HepG2 (cell line): ENCODE results near the gene PPM1H. TPM values are rescaled to one million over a fixed set of nuclear protein-coding genes. Genes with fewer than 3 reads are reported as not detected.

ENCODE experiments used
- ATAC-seq: fragments of 200-7000 bp; cut with Tn5 transposase; 3 replicates; pipeline ENCODE4 v1.9.1; 2020; ENCODE audit warnings: mild to moderate bottlenecking, moderate library complexity
- BruUV-seq: library from RNA; stranded (reverse); fragments of 400-500 nt; replicated peaks from 2 replicates; lab custom pipeline; 2021; lab: Mats Ljungman, UMichigan
- CTCF ChIA-PET: fragments of 300-600 bp; formaldehyde crosslinking; extraction: SDS; loops from one replicate; lab custom pipeline; 2021; ENCODE audit warnings: low total read pairs, inconsistent platforms, low intra/inter-chr PET ratio; lab: Yijun Ruan, JAX
- POLR2A ChIA-PET: fragments of 350-600 bp; sonication (Branson Sonifier 250); formaldehyde crosslinking; loops from one replicate; lab custom pipeline; 2020; ENCODE audit warnings: antibody characterized with exemption, inconsistent platforms; lab: Yijun Ruan, JAX
- DNase-seq: peaks from one replicate; pipeline ENCODE4 v3.0.0-alpha.2; 2015; ENCODE audit warnings: low spot score
- FAIRE-seq: peaks from 3 replicates; lab custom pipeline; 2011; peaks lifted over from hg19 to GRCh38; lab: Jason Lieb, UNC
- H2AFZ ChIP-seq: one replicate; pipeline ENCODE4 v1.6.1; 2011; ENCODE audit warnings: low read length, inconsistent platforms
- H3K27ac ChIP-seq: fragments of 300-600 bp; 3 replicates; pipeline ENCODE4 v1.8.0; 2011; ENCODE audit warnings: mixed run types, mild to moderate bottlenecking, mixed read lengths, low read length, inconsistent platforms; ENCODE audit not compliant: insufficient read depth; ENCODE audit errors: extremely low read length
- H3K27me3 ChIP-seq, 2 experiments: fragments of 200-600 bp in 1 of 2; 2 replicates in 1 of 2; 3 replicates in 1 of 2; pipeline versions ENCODE4 v1.6.0 to v1.8.0; 2011; ENCODE audit warnings: low read length in 2 of 2, mild to moderate bottlenecking in 2 of 2, moderate library complexity in 2 of 2, inconsistent platforms in 1 of 2; ENCODE audit not compliant: insufficient read depth in 2 of 2, control insufficient read depth in 1 of 2
- H3K36me3 ChIP-seq, 2 experiments: fragments of 200-600 bp in 1 of 2; replicated peaks in 1 of 2; 2 replicates in 1 of 2; 3 replicates in 1 of 2; pipeline versions ENCODE4 v1.5.1 to v1.8.0; 2011; ENCODE audit warnings: low read length in 2 of 2, inconsistent platforms in 1 of 2; ENCODE audit not compliant: insufficient read depth in 2 of 2, control insufficient read depth in 1 of 2
- H3K4me1 ChIP-seq: 2 replicates; pipeline ENCODE4 v1.5.1; 2012; ENCODE audit warnings: low read length, inconsistent platforms; ENCODE audit not compliant: insufficient read depth
- H3K4me2 ChIP-seq: 2 replicates; pipeline ENCODE4 v1.6.0; 2011; ENCODE audit warnings: low read depth, low read length, inconsistent platforms
- H3K4me3 ChIP-seq, 3 experiments: fragments of 200-600 bp in 1 of 3; sonication (generic), shearing (Covaris generic) in 1 of 3; replicated peaks in 1 of 3; 2 replicates each; pipeline ENCODE4 v1.5.1; 2011 to 2016; ENCODE audit warnings: low read length in 3 of 3, inconsistent platforms in 2 of 3, low read depth in 2 of 3, mild to moderate bottlenecking in 2 of 3, control low read depth in 1 of 3, mixed read lengths in 1 of 3; ENCODE audit not compliant: insufficient read depth in 1 of 3
- H3K79me2 ChIP-seq: one replicate; pipeline ENCODE4 v1.6.1; 2011; ENCODE audit warnings: low read length, inconsistent platforms; ENCODE audit not compliant: insufficient read depth
- H3K9ac ChIP-seq: 2 replicates; pipeline ENCODE4 v1.6.0; 2011; ENCODE audit warnings: mild to moderate bottlenecking, low read depth, low read length, inconsistent platforms; ENCODE audit not compliant: insufficient read depth
- H3K9me3 ChIP-seq: 2 replicates; pipeline ENCODE4 v1.5.1; 2012; ENCODE audit warnings: mild to moderate bottlenecking, low read length
- H4K20me1 ChIP-seq: 2 replicates; pipeline ENCODE4 v1.6.0; 2011; ENCODE audit warnings: inconsistent platforms, mild to moderate bottlenecking, low read length, moderate library complexity; ENCODE audit not compliant: insufficient read depth
- SCMH1 ChIP-seq: sonication (generic); formaldehyde crosslinking; IDR thresholded peaks from 2 replicates; pipeline ENCODE4 v1.9.0; 2021; ENCODE audit warnings: missing genetic modification reagents, mild to moderate bottlenecking, borderline replicate concordance
- SP4 ChIP-seq: sonication (generic); formaldehyde crosslinking; IDR thresholded peaks from 2 replicates; pipeline ENCODE4 v1.8.1; 2023; ENCODE audit warnings: mild to moderate bottlenecking, missing genetic modification reagents
- STAT5B ChIP-seq: sonication (generic); formaldehyde crosslinking; IDR thresholded peaks from 2 replicates; pipeline ENCODE4 v1.4.0; 2020; ENCODE audit warnings: missing genetic modification reagents
- STAT6 ChIP-seq: sonication (generic); formaldehyde crosslinking; IDR thresholded peaks from 2 replicates; pipeline ENCODE4 v1.4.0; 2020; ENCODE audit warnings: missing genetic modification reagents, mild to moderate bottlenecking, borderline replicate concordance
- ZBTB42 ChIP-seq: sonication (generic); formaldehyde crosslinking; IDR thresholded peaks from 2 replicates; pipeline ENCODE4 v1.5.0; 2020; ENCODE audit warnings: mild to moderate bottlenecking, missing genetic modification reagents
- ZNF232 ChIP-seq: sonication (generic); formaldehyde crosslinking; IDR thresholded peaks from 2 replicates; pipeline ENCODE4 v1.4.0; 2020; ENCODE audit warnings: missing genetic modification reagents, borderline replicate concordance
- ZNF333 ChIP-seq: sonication (generic); formaldehyde crosslinking; IDR thresholded peaks from 2 replicates; pipeline ENCODE4 v1.4.0; 2020; ENCODE audit warnings: mild to moderate bottlenecking, missing genetic modification reagents, borderline replicate concordance
- ZNF800 ChIP-seq: sonication (generic); formaldehyde crosslinking; IDR thresholded peaks from 2 replicates; pipeline ENCODE4 v1.4.0; 2020; ENCODE audit warnings: missing genetic modification reagents
- WGBS: methylation state at CpG from one replicate; pipeline ENCODE4 v1.1.6; 2017; ENCODE audit warnings: low lambda C conversion rate; 5-methylcytosine and 5-hydroxymethylcytosine counted together
- in situ Hi-C: cut with HindIII; loops from 2 replicates; pipeline ENCODE4 v1.10.0; 2017; ENCODE audit warnings: low pct_unique_long_range_greater_than_20kb; ENCODE audit not compliant: extremely low pct_ligation_motif_present
- intact Hi-C: fragments of 100-400 bp; cut with micrococcal nuclease; formaldehyde crosslinking; loops from one replicate; pipeline ENCODE4 v1.10.0; 2022; ENCODE audit not compliant: unreplicated experiment
- polyA plus RNA-seq, 8 experiments: library from polyadenylated mRNA; depleted of rRNA in 3 of 8; stranded (reverse) in 7 of 8; unstranded in 1 of 8; fragments of >200 nt; fragmentation: Illumina TruSeq in 4 of 8; extraction: Trizol in 4 of 8; gene quantifications; 2 replicates each; pipeline versions ENCODE4 v1.2.1 to v1.2.3, GENCODE V29; 2011 to 2016; ENCODE audit warnings: low read depth in 4 of 8, missing spikeins in 1 of 8, mixed read lengths in 1 of 8; ENCODE audit not compliant: insufficient read depth in 1 of 8
- total RNA-seq, 5 experiments: library from RNA; depleted of rRNA; stranded (reverse); fragments of >200 nt; fragmentation: Illumina TruSeq; extraction: Trizol; gene quantifications; 2 replicates each; pipeline ENCODE4 v1.2.3, GENCODE V29; 2016; ENCODE audit warnings: low read depth in 1 of 5

The PPM1H gene
- total and polyA plus RNA-seq, 2 of the 13 experiments (the other 11 are each of a cell fraction or from before 2014, with no cell fraction given): 29.1 to 38.1 TPM

GRCh38 chr12:62673028-62673815 lies 261.7 kb downstream of the PPM1H start:
- ChIA-PET POLR2A (no interaction called here), CTCF (no interaction called here)
- Histone ChIP-seq H3K79me2 (no peaks in the 10 kb centered on the region), H3K4me2 (no peak overlapping the region), H3K27ac (no peak overlapping the region), H3K9me3 (no peaks in the 10 kb centered on the region), H3K9ac (no peak overlapping the region), H3K4me3 (no peak overlapping the region), H3K36me3 (peaks cover 19 to 74% of the 10 kb centered on the region in 2 experiments), H3K27me3 (no peaks in the 10 kb centered on the region), H4K20me1 (no peaks in the 10 kb centered on the region), H3K4me1 (no peaks in the 10 kb centered on the region), H2AFZ (no peak overlapping the region)
- TF ChIP-seq ZNF800 (no peak), ZNF333 (CRISPR knock-in tag) (no peak), ZNF232 (CRISPR knock-in tag) (no peak), SCMH1 (CRISPR knock-in tag) (no peak), STAT5B (CRISPR knock-in tag) (no peak), ZBTB42 (CRISPR knock-in tag) (no peak), SP4 (CRISPR knock-in tag) (no peak), STAT6 (CRISPR knock-in tag) (no peak)
- FAIRE-seq (no peak), ATAC-seq (no peak), DNase-seq (no peak)
- in situ Hi-C loops (no loop called here), intact Hi-C loops (no loop called here)
- 94% methylated on average over 6 of the region's 6 CpGs for WGBS
- no TSS peak for BruUV-seq
